Stimulated activated naive CD4-positive, alpha-beta T cell (primary cell): ENCODE data around the gene FANCB.

Experiments
- DNase-seq, 6 experiments: peaks; one replicate each; lab custom pipeline; 2025; lab: John Stamatoyannopoulos, UW

The FANCB gene

DNA sequence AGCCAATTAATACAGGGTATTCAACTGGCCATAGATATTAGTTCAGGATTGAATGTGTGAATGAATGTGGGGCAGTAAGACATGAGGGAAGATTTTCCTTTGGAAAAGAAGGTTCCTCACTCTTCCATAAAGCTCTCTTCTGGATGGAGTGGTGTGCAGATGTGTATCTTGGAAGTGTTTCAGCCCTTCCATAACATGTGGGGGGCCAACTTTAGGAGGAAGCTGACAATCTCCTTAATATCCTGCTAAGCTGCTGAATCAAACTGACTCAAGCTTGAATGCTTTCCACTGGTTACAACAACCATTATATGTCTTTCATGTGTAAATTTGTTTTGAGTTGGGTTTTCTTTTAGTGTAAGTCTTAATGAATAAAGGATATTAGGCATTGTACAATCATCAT lies 40.3 kb downstream of the FANCB start:
- no peak for DNase-seq

DNA sequence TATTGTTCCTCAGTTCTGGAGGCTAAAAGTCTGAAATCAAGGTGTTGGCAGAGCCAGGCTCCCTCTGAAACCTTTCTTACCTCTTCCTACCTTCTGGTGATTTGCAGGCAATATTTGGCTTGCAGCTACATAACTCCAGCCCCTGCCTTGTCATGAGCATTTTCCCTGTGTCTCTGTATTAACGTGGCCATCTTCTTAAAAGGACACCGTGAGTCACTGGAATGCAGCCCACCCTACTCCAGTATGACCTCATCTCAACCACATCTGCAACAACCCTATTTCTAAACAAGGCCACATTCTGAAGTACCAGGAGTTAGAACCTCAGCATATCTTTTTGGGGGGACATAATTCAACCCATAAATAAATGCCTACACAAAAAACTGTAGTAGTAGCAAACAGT lies 40.7 kb downstream of the FANCB start:
- DNase-seq, result no peak

DNA sequence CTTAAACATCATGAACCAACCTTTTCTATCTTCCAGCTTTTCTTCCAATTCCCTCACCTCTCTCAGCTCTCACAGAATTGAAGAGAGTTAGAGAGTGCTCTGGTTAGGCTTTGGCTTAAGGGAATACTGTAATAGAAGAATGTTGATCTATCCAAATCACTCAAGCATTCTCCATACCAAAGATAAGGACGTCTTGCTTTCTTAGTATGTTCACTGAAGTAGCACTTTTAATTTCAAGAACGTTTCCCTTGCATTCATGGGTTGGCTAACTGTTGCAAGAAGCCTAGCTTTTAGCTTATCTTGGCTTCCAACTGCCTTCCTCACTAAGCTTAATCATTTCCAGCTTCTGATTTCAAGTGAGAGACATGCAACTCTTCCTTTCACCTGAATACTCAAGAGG lies 43.2 kb downstream of the FANCB start:
- DNase-seq, result no peak

DNA sequence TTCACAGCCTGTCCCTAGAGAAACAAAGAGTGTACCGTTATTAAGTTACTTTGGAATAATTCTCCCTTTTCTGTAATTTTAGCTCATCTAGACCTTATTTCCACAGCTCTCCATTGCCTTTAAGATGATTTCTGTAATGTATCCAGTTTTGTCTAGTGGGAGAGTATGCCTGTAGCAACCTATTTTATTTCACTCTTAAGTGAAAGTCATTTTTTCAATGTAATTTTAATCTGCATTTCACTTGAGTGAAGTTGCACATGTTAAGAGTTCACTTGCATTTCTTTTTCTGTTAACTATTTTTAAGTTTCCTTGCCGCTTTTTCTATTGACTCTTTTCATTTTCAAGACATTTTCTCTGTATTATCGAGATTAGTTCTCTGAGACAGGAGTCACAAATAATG lies 46.5 kb downstream of the FANCB start:
- DNase-seq, result no peak

DNA sequence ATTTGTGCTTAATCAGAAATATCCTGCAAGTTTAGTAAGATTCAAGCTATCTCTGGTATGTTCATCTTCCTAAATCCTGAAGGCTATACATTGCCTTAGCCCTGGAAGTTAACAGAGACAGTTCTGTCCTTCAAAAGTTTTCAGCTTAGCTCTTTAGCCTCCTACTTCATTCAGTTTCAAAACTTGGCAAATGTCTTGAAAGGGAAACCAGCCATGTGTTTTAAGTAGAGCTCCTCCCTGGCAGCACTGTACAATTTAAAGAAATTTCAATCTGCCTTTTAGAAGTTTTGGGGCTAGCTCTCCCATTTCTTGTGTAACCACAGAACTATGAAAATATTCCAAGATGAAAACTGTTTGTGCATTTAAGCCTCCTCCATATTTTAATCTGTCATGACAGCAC lies 47.0 kb downstream of the FANCB start:
- no peak for DNase-seq

DNA sequence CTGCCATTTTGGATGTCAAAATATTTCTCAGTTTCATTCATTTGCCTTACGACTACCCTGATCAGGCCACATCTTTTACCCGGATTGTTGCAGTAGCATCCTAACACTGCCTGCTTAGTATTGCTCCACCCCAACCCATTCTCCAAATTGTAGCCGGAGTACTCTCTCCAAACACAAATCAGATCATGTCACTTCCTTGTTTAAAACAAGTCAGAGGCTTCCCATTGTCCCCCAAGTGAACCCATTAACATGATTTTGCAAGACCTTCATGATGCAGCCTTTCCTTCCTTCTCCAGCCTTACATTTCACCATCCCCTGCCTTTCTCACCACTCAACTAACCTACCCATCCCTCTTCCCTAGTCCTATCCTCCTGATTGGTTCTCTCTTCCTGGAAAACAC lies 53.1 kb downstream of the FANCB start:
- DNase-seq, result no peak

DNA sequence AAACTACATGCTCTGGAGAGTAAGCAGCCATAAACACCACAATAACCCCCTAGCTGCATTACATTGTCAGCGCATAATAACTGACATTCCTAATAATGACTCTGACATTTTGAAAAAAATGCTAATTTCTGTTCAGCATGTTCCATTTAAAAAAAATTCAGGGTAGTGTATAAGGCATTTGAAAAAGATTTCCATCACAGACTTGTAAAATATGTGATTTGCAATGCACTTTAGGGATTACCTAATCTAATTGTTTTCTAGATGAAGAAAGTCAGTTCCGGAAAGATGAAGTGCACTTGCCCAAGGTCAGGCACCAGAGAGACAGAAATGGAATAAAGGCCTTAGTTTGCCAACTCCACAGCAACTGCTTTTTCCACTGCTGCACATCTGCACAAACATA lies 55.3 kb downstream of the FANCB start:
- no peak for DNase-seq

DNA sequence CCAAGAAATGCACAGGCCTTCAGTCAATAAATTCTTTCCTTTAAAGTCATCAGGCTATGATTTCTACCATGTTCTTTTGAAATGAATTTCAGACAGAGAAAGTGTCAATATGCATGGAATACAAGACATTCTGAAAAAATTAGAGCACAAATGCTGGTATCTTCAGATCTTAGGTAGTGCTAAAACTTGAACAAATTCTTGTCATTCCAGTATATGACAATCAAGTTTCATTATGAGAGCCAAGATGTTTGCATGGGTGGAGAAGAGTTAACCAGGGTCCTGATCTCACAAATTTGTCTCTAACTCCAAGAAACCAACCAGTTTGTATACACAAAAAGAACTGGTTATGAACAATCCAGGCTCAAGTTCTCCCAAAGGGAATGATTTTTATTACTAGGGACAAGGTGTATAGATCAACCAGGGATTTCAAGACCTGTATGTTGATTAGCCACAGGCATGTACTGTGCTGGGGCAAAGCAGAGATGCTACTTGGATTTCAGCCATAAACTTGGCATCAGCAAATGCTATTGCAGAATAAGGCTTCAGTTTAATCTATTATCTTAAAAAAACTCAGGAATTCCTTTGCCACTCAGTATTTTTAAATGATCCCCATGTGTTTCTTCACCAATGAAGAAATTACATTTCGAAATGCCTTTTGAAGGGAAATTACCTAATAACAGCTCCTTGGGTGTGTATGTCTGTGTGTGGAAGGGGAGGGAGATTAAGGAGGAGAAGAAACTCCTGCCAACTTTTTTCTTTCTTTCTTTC lies 69.7 kb downstream of the FANCB start:
- DNase-seq, result no peak

DNA sequence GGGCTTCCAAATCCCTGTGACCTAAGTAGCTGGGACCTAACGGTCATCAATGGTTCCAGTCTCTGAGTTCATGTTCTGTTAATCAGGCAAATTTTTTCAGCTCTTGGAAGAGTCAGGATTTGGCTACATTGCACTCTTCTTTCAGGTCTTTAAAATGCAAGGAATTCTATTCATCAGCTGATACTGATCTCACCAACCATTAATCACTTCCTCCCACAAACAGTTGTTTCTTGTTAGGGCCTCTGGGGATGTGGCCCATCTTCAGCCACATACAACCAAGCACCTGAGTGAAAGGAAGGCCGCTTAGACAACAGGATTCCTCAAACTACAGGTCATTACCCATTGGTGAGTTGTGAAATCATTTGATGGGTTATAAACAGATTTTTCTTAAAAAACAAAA lies 71.7 kb downstream of the FANCB start:
- DNase-seq, result no peak

DNA sequence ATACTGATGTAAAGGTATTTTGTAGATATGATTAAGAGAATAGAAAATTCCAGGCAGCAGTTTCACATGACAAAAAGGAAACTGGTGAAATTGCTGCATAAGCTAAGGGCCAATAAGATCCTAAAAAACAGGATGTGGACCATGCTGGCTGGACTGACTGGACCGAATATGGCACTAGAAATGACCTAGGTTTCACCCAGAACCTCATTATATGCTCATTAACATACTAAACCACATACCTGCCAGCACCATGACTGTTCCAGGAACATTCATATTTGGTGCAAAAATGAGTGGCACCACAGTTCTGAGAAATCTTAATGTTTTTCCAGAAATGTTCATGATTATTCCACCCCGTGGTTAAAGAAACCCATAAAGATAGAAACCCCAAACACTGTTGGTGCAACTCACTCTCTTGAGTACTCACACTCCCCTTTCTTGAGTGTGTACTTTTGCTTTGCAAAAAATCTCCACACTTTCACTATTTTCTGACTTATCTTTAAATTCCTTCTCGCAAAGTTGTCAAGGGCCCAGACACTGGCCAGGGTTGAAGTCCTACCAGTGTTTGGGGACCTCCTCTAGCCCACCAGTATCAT lies 74.0 kb downstream of the FANCB start:
- no peak for DNase-seq
